ENCODE results near the gene C14orf180.

The C14orf180 gene

GRCh38 chr14:104561632-104562495 is 17.7 kb upstream of the C14orf180 start:
- DNase-seq (ENCODE audit: low read depth) = no peak

- DNase-seq (ENCODE audit: low read depth) = no peak
These were observed 17.0 kb upstream of the C14orf180 start for GRCh38 chr14:104562606-104563005.

GRCh38 chr14:104563191-104563741 is 16.3 kb upstream of the C14orf180 start:
- DNase-seq (ENCODE audit: low read depth) = no peak

GRCh38 chr14:104563742-104564615 is 15.6 kb upstream of the C14orf180 start:
- peak; percentile 15 for DNase-seq (ENCODE audit: low read depth)

GRCh38 chr14:104564744-104565679 is 14.6 kb upstream of the C14orf180 start:
- no peak for DNase-seq (ENCODE audit: low read depth)

GRCh38 chr14:104567141-104567956 is 12.2 kb upstream of the C14orf180 start:
- DNase-seq (ENCODE audit: low read depth) = no peak

GRCh38 chr14:104567957-104568225 is 11.7 kb upstream of the C14orf180 start:
- DNase-seq (ENCODE audit: low read depth) = no peak

- no peak for DNase-seq (ENCODE audit: low read depth)
These were observed 10.9 kb upstream of the C14orf180 start for GRCh38 chr14:104568620-104569019.

GRCh38 chr14:104569435-104569834 is 10.1 kb upstream of the C14orf180 start:
- no peak for DNase-seq (ENCODE audit: low read depth)

GRCh38 chr14:104571246-104571645 is 8.3 kb upstream of the C14orf180 start:
- no peak for DNase-seq (ENCODE audit: low read depth)

- DNase-seq (ENCODE audit: low read depth) = no peak
These were observed 7.4 kb upstream of the C14orf180 start for GRCh38 chr14:104572024-104572626.

GRCh38 chr14:104572668-104573067 is 6.9 kb upstream of the C14orf180 start:
- no peak for DNase-seq (ENCODE audit: low read depth)

- DNase-seq (ENCODE audit: low read depth) = no peak
These were observed 5.6 kb upstream of the C14orf180 start for GRCh38 chr14:104573930-104574329.

GRCh38 chr14:104574536-104574935 is 5.0 kb upstream of the C14orf180 start:
- no peak for DNase-seq (ENCODE audit: low read depth)

- DNase-seq (ENCODE audit: low read depth) = no peak
These were observed 4.5 kb upstream of the C14orf180 start for GRCh38 chr14:104574978-104575583.

GRCh38 chr14:104576232-104576969 is 3.2 kb upstream of the C14orf180 start:
- DNase-seq (ENCODE audit: low read depth) = no peak

- DNase-seq (ENCODE audit: low read depth) = no peak
These were observed 2.6 kb upstream of the C14orf180 start for GRCh38 chr14:104576970-104577332.

GRCh38 chr14:104577426-104577825 is 2.1 kb upstream of the C14orf180 start:
- DNase-seq (ENCODE audit: low read depth) = no peak

- DNase-seq (ENCODE audit: low read depth) = no peak
These were observed 1.7 kb upstream of the C14orf180 start for GRCh38 chr14:104577847-104578301.
